OCI-LY7 (cell line): ENCODE measurements around the gene NUP155. TPM values are rescaled to one million over a fixed set of nuclear protein-coding genes. Genes with fewer than 3 reads are reported as not detected.

Source experiments
- BruUV-seq: library from RNA; stranded (reverse); fragments of 400-500 nt; replicated peaks from 2 replicates; lab custom pipeline; 2021; lab: Mats Ljungman, UMichigan
- CTCF ChIA-PET: fragments of 300-600 bp; sonication (Branson Sonifier 250); formaldehyde crosslinking; loops from one replicate; lab custom pipeline; 2022; ENCODE audit warnings: antibody characterized with exemption; ENCODE audit not compliant: unreplicated experiment; lab: Charles Lee
- POLR2A ChIA-PET: fragments of 300-600 bp; sonication (Branson Sonifier 250); formaldehyde crosslinking; loops from one replicate; lab custom pipeline; 2022; ENCODE audit warnings: antibody characterized with exemption; lab: Charles Lee
- DNase-seq: peaks from one replicate; pipeline ENCODE4 v3.0.0-alpha.2; 2015; ENCODE audit warnings: low spot score
- H2AFZ ChIP-seq: fragments of 200-600 bp; sonication (generic), shearing (Covaris generic); 2 replicates; pipeline ENCODE4 v1.6.1; 2014; ENCODE audit warnings: mild to moderate bottlenecking, antibody characterized with exemption, low read length, moderate library complexity
- H3K27ac ChIP-seq: fragments of 200-600 bp; sonication (generic); 2 replicates; pipeline ENCODE4 v1.5.1; 2014; ENCODE audit warnings: mixed run types, low read depth, mild to moderate bottlenecking, moderate library complexity, low read length, inconsistent platforms; ENCODE audit not compliant: poor library complexity, severe bottlenecking
- H3K36me3 ChIP-seq: fragments of 200-600 bp; sonication (generic); 2 replicates; pipeline ENCODE4 v1.6.1; 2014; ENCODE audit warnings: mild to moderate bottlenecking, antibody characterized with exemption, low read length, moderate library complexity, mixed read lengths; ENCODE audit not compliant: insufficient read depth
- H3K4me1 ChIP-seq: fragments of 200-600 bp; sonication (generic); 2 replicates; pipeline ENCODE4 v1.5.1; 2014; ENCODE audit warnings: mild to moderate bottlenecking, low read length; ENCODE audit not compliant: insufficient read depth, poor library complexity, severe bottlenecking
- H3K4me2 ChIP-seq: fragments of 200-600 bp; sonication (generic); 2 replicates; pipeline ENCODE4 v1.6.1; 2014; ENCODE audit warnings: mild to moderate bottlenecking, low read length
- H3K4me3 ChIP-seq: fragments of 200-600 bp; sonication (generic); 2 replicates; pipeline ENCODE4 v1.5.1; 2014; ENCODE audit warnings: mild to moderate bottlenecking, low read depth, low read length; ENCODE audit not compliant: poor library complexity, severe bottlenecking
- H3K79me2 ChIP-seq: fragments of 200-600 bp; sonication (generic); 2 replicates; pipeline ENCODE4 v1.6.1; 2016; ENCODE audit warnings: low read depth, mild to moderate bottlenecking, low read length, moderate library complexity, mixed read lengths; ENCODE audit not compliant: insufficient read depth
- H3K9me2 ChIP-seq: fragments of 200-600 bp; sonication (generic); 2 replicates; pipeline ENCODE4 v1.6.1; 2016; ENCODE audit warnings: mild to moderate bottlenecking, low read length, mixed read lengths; ENCODE audit not compliant: insufficient read depth
- H3K9me3 ChIP-seq: fragments of 200-600 bp; sonication (generic); 2 replicates; pipeline ENCODE4 v1.6.1; 2014; ENCODE audit warnings: mild to moderate bottlenecking, mixed run types, low read length, mixed read lengths
- H4K20me1 ChIP-seq: fragments of 200-600 bp; sonication (generic); 2 replicates; pipeline ENCODE4 v1.6.1; 2014; ENCODE audit warnings: mild to moderate bottlenecking, antibody characterized with exemption, low read length, moderate library complexity, mixed read lengths; ENCODE audit not compliant: insufficient read depth
- CTCF ChIP-seq: fragments of 200-600 bp; sonication (generic); conservative IDR thresholded peaks from 2 replicates; pipeline ENCODE4 v1.5.1; 2014; ENCODE audit warnings: mild to moderate bottlenecking, antibody characterized with exemption, low read length, moderate library complexity, mixed read lengths
- EZH2phosphoT487 ChIP-seq: fragments of 200-600 bp; sonication (generic); IDR thresholded peaks from 2 replicates; pipeline ENCODE4 v1.6.1; 2018; ENCODE audit warnings: low read depth, borderline replicate concordance, mild to moderate bottlenecking, mixed run types, antibody characterized with exemption, low read length, moderate library complexity, mixed read lengths
- intact Hi-C: fragments of 100-400 bp; cut with micrococcal nuclease; formaldehyde crosslinking; loops from one replicate; pipeline ENCODE4 v1.10.0; 2022; ENCODE audit not compliant: unreplicated experiment
- total RNA-seq, 2 experiments: library from RNA; depleted of rRNA in 1 of 2; stranded (reverse); fragments of >200 nt in 1 of 2; shearing (Covaris generic) in 1 of 2; gene quantifications; 2 replicates each; pipeline ENCODE4 v1.2.3, GENCODE V29; 2014 to 2022

Gene NUP155
- total RNA-seq, 2 experiments from 2014 or later, result 61.6 to 77.8 TPM

- Histone ChIP-seq H3K4me1 (no peaks in the 10 kb centered on the region), H3K27ac (no peak overlapping the region), H2AFZ (no peak overlapping the region), H3K79me2 (no peaks in the 10 kb centered on the region), H3K9me3 (no peaks in the 10 kb centered on the region), H3K4me2 (peak overlapping the region; percentile 51; the same call in 1 of the 2 replicates), H4K20me1 (no peaks in the 10 kb centered on the region), H3K36me3 (no peaks in the 10 kb centered on the region), H3K4me3 (no peak overlapping the region), H3K9me2 (no peaks in the 10 kb centered on the region)
- TF ChIP-seq EZH2phosphoT487 (0 out of 2 replicates have a peak, but pooled peaks have one; percentile 28), CTCF (no peak)
- no peak for DNase-seq
- ChIA-PET CTCF (no interaction called here), POLR2A (no interaction called here)
- intact Hi-C loops, result no loop called here
- no TSS peak for BruUV-seq
These were observed 122.4 kb downstream of the NUP155 start for GRCh38 chr5:37248421-37248969.

- Histone ChIP-seq H3K9me2 (no peaks in the 10 kb centered on the region), H4K20me1 (no peaks in the 10 kb centered on the region), H3K9me3 (no peaks in the 10 kb centered on the region), H3K4me3 (no peak overlapping the region), H3K27ac (no peak overlapping the region), H3K4me2 (no peak overlapping the region), H3K79me2 (no peaks in the 10 kb centered on the region), H3K4me1 (no peaks in the 10 kb centered on the region), H2AFZ (no peak overlapping the region), H3K36me3 (no peaks in the 10 kb centered on the region)
- ChIA-PET POLR2A (interaction anchor here (0.8 kb wide), 1 partner anchor 26 kb away, joined by 3 read pairs; no protein-coding TSS in a partner anchor), CTCF (no interaction called here)
- no TSS peak for BruUV-seq
- TF ChIP-seq EZH2phosphoT487 (no peak), CTCF (no peak)
- intact Hi-C loops, result no loop called here
- no peak for DNase-seq
These were observed 123.4 kb downstream of the NUP155 start for GRCh38 chr5:37247496-37247895.

GRCh38 chr5:37247036-37247435 is 123.9 kb downstream of the NUP155 start:
- Histone ChIP-seq H3K4me2 (no peak overlapping the region), H2AFZ (no peak overlapping the region), H4K20me1 (no peaks in the 10 kb centered on the region), H3K4me1 (no peaks in the 10 kb centered on the region), H3K79me2 (no peaks in the 10 kb centered on the region), H3K4me3 (no peak overlapping the region), H3K27ac (no peak overlapping the region), H3K36me3 (no peaks in the 10 kb centered on the region), H3K9me2 (no peaks in the 10 kb centered on the region), H3K9me3 (no peaks in the 10 kb centered on the region)
- ChIA-PET CTCF (no interaction called here), POLR2A (interaction anchor here (0.8 kb wide), 1 partner anchor 26 kb away, joined by 3 read pairs; no protein-coding TSS in a partner anchor)
- no TSS peak for BruUV-seq
- TF ChIP-seq CTCF (no peak), EZH2phosphoT487 (no peak)
- intact Hi-C loops, result no loop called here
- DNase-seq, result no peak
